ENCODE data around the gene CSGALNACT2.

Gene CSGALNACT2

DNA sequence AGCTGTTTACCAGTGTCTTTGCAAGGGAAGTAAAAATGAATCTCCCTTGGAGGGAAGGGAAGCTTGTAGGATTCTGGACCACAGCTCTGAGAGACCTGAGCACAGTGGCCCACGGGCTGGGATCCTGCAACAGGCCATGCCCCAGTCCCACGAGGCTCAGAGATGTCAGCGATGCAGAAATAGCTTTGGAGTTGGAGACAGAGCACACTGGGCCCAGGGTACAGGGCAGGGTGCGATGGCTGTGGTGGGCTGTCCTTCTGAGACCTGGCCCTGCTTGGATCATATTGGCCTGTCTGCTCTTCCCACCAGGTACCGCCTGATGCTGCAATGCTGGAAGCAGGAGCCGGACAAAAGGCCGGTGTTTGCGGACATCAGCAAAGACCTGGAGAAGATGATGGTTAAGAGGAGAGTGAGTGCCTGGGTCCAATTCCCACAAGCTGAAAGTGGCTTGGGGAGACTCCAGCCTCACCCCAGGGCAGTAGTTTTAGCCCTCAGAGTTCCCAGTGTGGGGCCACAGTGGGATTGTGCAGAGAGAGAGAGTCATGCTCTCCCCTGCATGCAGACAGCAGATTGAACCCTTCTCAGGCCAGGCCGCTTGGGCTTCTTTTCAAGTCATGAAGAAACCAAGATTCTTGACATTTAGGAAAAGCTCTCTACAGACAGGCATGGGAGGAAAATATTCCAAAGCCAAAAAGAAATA, 13.5 kb upstream of the CSGALNACT2 start:
- no peak for DNase-seq

DNA sequence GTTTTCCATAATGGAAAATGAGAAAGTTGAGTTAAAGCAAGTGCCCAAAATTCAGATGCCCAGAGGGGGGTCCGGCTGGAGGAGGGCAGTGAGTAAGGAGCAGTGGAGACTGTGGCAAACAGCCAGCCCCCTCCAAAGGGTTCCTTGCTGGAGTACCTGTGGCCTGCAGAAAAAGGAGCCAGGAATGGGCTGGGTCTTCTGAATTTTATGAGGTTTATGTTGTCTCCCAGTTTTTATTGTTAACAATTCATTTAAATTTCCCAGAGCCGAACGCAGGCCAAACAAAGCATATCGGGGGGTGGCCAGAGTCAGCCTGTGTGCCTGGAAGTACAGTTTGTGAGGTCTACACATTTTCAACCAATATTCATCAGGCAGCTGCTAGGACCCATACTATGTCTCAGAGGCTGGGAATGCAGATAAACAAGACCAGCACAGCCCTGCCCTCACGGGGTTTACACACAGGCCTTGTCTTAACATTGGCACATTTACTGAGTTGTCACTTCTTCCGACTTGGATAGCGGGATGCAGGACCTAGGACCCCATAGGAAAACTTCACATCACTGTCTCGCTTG, 12.9 kb upstream of the CSGALNACT2 start:
- no peak for DNase-seq

DNA sequence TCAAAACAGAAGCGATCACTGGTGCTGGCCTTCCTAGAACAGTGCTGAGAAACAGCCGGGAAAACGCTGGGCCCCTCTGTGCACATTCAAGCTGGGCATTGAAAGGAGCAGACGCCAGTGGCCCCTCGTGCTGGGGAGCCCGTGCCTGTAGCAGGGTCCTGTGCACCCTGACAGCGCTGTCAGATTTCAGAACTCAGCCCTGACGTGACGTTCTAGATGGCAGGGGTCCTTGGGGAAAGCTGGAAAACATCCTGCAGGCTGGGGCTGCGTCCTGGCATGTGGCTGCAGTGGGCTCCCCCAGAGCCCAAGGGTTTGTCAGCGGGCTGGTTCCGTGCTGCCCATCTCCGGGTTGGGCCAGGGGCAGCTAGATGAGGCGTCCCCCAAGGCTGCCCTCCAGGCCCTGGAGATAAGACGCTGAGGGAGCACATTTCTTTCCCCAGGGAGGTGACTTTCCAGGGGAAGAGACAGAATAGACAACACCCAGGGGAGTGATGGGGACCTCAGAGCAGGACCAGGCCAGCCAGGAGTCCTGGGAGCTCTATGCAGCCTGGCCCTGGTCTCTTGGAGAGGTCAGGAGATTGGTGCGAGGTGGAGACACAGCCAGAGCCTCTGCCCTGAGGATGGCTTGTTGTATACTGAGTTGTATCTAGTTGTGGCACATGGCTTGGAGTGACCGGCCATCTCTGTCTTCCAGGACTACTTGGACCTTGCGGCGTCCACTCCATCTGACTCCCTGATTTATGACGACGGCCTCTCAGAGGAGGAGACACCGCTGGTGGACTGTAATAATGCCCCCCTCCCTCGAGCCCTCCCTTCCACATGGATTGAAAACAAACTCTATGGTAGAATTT, 12.1 kb upstream of the CSGALNACT2 start:
- no peak for DNase-seq

DNA sequence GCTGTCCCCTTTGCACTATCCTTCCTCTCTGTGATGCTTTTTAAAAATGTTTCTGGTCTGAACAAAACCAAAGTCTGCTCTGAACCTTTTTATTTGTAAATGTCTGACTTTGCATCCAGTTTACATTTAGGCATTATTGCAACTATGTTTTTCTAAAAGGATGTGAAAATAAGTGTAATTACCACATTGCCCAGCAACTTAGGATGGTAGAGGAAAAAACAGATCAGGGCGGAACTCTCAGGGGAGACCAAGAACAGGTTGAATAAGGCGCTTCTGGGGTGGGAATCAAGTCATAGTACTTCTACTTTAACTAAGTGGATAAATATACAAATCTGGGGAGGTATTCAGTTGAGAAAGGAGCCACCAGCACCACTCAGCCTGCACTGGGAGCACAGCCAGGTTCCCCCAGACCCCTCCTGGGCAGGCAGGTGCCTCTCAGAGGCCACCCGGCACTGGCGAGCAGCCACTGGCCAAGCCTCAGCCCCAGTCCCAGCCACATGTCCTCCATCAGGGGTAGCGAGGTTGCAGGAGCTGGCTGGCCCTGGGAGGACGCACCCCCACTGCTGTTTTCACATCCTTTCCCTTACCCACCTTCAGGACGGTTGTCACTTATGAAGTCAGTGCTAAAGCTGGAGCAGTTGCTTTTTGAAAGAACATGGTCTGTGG, 11.4 kb upstream of the CSGALNACT2 start:
- DNase-seq, result no peak

- no peak for DNase-seq
Observed at GRCh38 chr10:43127442-43127841, 10.8 kb upstream of the CSGALNACT2 start.

DNA sequence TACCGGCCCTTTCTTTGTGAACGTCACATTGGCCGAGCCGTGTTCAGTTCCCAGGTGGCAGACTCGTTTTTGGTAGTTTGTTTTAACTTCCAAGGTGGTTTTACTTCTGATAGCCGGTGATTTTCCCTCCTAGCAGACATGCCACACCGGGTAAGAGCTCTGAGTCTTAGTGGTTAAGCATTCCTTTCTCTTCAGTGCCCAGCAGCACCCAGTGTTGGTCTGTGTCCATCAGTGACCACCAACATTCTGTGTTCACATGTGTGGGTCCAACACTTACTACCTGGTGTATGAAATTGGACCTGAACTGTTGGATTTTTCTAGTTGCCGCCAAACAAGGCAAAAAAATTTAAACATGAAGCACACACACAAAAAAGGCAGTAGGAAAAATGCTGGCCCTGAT, 9.9 kb upstream of the CSGALNACT2 start:
- DNase-seq, result no peak

DNA sequence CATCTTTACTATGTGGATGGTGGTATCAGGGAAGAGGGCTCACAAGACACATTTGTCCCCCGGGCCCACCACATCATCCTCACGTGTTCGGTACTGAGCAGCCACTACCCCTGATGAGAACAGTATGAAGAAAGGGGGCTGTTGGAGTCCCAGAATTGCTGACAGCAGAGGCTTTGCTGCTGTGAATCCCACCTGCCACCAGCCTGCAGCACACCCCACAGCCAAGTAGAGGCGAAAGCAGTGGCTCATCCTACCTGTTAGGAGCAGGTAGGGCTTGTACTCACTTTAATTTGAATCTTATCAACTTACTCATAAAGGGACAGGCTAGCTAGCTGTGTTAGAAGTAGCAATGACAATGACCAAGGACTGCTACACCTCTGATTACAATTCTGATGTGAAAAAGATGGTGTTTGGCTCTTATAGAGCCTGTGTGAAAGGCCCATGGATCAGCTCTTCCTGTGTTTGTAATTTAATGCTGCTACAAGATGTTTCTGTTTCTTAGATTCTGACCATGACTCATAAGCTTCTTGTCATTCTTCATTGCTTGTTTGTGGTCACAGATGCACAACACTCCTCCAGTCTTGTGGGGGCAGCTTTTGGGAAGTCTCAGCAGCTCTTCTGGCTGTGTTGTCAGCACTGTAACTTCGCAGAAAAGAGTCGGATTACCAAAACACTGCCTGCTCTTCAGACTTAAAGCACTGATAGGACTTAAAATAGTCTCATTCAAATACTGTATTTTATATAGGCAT, 9.1 kb upstream of the CSGALNACT2 start:
- DNase-seq, result no peak

DNA sequence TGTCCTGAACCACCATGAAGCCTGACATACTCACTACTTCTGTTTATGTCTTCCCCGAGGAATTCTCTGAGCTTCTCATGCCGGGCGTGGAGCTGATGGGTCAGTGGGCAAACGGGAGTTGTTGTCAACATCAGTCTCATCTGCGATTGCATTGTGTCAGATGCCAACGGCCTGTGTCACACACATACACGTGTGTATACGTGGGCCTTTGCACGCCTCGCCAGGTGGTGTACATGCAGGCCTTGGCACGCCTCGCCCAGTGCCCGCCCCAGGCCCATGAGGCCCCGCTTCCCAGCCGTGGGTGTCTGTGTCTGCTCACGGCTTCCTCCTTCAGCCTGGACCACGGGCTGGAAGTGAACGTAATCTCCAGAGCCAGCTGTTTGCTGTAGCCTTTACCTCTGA, 7.5 kb upstream of the CSGALNACT2 start:
- DNase-seq, result no peak

DNA sequence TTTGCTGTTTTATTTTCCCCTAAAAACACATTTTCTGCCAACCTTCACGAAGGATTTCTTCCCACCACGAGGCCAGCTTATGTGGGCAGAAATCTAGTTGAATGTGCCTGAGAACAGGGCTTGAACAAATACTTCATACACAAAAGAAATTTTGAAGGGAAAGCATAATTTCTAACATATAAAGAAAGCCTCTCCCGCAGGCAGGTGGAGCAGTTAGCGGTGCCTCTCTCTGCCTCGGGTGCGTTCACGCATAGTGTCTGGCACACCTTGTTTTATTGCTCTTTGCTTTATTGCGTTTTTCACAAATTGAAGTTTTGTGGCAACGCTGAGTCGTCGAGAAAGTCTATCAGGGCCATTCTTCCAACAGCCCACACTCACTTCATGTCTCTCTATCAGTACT, 7.0 kb upstream of the CSGALNACT2 start:
- no peak for DNase-seq

GRCh38 chr10:43131906-43132305, 6.3 kb upstream of the CSGALNACT2 start:
- DNase-seq, result no peak

DNA sequence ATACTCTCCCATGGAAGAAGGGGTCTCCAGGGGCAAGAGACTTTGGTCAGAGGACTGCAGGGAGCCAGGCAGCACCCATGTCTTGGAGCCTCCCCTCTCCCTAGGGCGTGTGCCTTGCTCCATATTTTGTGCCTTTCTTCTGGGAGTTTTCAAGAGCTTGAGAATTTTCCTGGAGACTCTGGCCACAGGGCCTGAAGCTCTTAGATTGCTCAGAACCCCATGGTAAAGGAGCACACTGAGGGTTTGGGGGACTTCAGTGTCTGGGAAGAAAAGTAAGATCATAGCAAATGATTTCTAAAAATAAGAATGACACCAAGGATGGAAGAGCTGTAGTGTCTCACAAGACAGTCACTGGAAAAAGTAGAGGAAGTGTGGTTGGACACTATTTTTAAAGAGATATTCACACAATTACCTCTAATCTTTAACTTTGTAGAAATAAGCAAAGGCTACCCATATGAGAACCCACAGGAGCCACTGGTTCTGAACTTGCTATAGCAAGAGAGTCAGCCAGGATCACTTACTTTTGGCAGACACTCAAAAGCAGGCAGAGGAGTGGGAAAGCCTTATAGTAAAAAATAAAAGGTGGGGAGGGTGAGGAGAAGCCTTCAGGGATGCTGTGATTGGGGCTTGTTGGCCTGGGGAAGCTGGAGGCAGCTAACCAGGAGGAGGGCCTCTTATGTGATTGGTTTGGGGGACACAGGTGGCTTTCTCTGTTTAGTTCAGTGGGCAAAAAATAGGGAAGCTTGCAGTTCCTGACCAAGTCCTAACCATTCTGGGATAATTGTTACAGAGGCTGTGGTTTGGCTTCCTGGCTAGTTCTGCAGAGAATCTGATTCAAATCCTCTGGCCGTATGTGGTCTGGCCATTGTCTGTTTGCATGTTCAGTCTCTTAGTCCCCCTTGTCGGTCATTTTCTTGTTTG, 5.1 kb upstream of the CSGALNACT2 start:
- no peak for DNase-seq

DNA sequence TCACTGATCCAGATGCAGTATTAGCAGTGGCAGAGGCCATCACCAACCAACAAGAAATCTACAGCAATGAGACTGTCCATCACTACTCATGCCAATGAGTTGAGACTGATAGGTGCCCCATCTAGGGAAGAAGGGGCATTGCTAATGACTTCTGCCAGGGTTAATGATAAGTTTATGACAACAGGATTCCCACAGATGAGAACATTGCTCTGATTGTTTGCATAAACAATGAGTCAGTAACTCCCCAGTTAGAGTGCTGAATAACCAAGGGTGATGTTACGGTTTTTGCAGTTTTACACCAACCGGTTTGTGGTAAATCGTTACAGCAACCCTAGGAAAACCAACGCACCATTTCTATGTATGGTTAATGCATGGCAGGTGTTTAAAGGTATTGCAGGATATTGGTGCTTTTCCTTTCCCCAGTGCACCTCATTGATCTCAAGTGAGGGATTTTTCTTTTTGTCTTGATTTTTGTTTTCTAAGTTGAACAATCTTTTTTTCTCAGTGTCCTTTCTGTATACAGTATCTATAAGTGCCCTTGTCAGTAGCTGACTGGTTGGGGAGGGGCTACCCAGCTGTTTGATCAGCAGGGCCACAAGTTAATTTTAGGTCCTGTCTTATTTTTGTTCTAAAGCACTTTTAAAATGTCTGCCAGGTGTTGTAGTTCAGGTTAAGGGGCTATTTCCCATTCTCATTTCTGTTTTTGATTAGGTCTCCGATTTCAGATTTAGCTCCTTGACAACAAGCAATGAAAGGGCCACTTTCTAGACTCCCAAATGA, 3.9 kb upstream of the CSGALNACT2 start:
- no peak for DNase-seq

- no peak for DNase-seq
Observed at GRCh38 chr10:43135064-43135463, 3.2 kb upstream of the CSGALNACT2 start.

DNA sequence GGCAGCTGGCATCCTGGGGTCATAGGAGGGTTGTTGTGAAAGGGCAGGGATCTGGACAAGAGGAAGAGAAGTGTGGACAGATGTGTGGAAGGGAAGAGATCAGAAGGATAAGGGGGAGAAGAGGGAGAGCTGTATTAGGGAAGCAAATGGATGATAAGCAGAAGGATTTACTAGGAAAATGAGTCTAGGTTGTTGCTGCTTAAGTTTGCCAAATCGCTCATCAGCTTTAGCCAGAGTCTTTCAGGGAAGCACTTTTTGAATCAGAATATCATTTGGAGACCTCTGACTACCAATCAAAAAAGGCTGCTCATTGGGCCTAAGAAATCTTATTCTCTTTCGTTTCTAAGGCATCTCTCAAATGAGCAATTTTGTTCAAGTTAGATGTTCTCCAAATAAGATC, 2.6 kb upstream of the CSGALNACT2 start:
- DNase-seq, result no peak

- DNase-seq, result no peak
Observed at GRCh38 chr10:43136432-43136831, 1.8 kb upstream of the CSGALNACT2 start.

- no peak for DNase-seq
Observed at GRCh38 chr10:43136995-43137716, 1.1 kb upstream of the CSGALNACT2 start.

- peak; percentile 12 for DNase-seq
Observed at GRCh38 chr10:43137717-43138020, 576 bp upstream of the CSGALNACT2 start.

GRCh38 chr10:43138757-43139241, 554 bp downstream of the CSGALNACT2 start:
- no peak for DNase-seq

- no peak for DNase-seq
Observed at GRCh38 chr10:43141421-43141820, 3.2 kb downstream of the CSGALNACT2 start.

DNA sequence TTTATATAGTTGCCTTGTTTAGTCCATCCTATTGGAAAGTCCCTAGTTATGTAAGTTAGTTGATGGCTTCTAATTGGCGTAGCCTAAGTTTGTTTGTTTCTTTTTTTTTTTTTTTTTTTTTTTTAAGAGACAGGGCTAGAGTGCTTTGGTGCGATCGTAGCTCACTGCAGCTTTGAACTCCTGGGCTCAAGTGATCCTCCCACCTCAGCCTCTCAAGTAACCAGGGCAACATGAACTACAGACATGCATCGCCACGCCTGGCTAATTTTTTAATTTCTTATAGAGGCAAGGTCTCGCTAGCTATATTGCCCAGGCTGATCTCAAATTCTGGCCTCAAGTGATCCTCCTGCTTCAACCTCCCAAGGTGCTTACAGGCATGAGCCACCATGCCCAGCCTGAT, 7.1 kb downstream of the CSGALNACT2 start:
- DNase-seq, result no peak

Data from NCI-H1092 (cell line).